ENCODE measurements around the gene RAB11FIP4.
A peak's percentile ranks its signal among the peaks of the same experiment; 100 is the strongest.

The RAB11FIP4 gene

DNA sequence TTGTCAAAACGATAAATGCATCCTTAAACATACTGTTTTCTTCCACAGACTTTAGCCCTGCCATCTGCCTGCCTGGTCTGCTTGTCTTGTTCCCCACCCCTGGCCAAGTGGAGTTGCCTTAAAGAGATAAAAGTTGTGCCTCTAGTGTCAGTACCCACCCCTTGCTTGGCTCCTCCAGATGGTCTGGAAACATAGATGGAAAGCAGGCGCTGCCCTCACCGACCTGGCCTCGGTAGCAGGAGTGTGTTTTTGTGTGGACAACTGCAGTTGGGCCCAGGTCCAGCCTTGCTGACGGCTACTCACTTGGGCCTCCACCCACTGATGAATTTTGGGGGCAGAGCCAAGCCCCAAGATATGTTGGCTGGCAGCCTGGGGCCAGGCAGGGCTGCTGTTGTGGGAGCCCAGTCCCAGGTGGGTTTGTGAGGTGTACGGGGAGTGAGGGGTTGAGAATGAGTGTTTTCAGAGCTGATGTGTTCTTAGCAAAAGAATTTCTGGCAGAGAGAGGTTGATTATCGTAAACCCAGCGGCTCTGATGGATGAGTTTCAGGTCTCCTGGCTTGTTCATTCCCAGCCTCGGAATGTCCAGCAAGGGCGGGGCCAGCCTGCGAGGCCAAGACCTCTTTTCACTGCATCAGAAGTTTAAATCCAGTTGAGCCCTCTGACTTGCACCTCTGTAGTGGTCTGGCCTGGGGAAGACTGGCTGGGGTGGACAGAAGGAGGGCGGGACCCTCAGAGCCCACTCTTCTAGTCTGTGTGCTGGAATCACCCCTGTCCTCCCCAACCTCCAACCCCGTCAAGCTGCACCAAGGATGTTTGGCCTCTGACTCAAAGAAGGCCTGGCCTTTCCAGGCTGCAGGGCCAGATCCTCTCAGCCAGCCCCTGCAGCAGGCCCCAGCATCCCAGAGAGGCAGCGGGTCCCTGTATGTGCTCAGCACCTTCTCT lies 179.7 kb downstream of the RAB11FIP4 start:
- peak; percentile 95 for DNase-seq (ENCODE audit: low spot score)
- Histone ChIP-seq H3K27ac (peak overlapping the region; percentile 89), H3K4me3 (peak overlapping the region; percentile 33)
- TF ChIP-seq, protein P1, sequence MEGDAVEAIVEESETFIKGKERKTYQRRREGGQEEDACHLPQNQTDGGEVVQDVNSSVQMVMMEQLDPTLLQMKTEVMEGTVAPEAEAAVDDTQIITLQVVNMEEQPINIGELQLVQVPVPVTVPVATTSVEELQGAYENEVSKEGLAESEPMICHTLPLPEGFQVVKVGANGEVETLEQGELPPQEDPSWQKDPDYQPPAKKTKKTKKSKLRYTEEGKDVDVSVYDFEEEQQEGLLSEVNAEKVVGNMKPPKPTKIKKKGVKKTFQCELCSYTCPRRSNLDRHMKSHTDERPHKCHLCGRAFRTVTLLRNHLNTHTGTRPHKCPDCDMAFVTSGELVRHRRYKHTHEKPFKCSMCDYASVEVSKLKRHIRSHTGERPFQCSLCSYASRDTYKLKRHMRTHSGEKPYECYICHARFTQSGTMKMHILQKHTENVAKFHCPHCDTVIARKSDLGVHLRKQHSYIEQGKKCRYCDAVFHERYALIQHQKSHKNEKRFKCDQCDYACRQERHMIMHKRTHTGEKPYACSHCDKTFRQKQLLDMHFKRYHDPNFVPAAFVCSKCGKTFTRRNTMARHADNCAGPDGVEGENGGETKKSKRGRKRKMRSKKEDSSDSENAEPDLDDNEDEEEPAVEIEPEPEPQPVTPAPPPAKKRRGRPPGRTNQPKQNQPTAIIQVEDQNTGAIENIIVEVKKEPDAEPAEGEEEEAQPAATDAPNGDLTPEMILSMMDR (IDR thresholded peaks at IDR 0.05) = no peak

DNA sequence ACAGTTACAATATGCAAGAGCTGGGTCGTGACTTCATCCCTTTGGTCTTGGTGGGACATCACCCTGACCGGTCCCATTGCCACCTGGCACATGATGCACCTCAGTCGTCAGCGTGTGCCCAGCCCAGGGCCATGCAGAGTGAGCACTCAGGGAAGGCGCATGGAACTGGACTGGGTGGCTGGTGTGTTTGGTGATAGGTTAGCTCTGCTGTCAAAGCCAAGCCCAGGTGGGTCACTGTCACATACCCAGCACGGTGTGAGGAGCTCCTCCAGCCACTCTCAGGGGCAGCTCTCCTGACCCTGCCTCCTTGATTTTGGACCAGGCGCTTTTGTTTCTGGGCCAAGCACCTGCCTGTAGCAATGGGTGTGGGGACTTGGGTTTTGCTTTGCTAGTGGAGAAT lies 180.9 kb downstream of the RAB11FIP4 start:
- TF ChIP-seq, protein P1 (IDR thresholded peaks at IDR 0.05) = no peak
- Histone ChIP-seq H3K27ac (peak overlapping the region; percentile 89), H3K4me3 (no peak overlapping the region)
- no peak for DNase-seq (ENCODE audit: low spot score)

DNA sequence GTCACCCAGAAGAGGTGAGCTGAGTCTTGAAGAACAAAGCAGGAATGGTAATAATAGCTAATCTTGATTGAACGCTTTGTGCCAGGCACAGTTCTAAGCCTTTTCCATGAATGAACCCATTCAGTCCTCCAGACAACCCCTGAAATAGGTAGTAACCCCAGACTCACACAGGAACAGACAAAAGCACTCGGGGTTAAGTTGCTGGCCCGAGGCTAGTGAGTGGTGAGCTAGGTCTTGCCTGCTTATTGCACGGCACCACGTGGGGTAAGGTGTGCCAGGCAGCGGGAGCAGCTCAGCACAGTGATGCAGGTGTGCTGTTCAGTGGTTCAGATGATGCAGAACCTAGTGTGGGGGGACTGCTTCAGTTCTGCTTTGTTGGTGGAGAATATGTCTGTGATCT lies 181.6 kb downstream of the RAB11FIP4 start:
- Histone ChIP-seq H3K4me3 (no peak overlapping the region), H3K27ac (peak overlapping the region; percentile 89)
- no peak for DNase-seq (ENCODE audit: low spot score)
- TF ChIP-seq, protein P1 (IDR thresholded peaks at IDR 0.05) = no peak

DNA sequence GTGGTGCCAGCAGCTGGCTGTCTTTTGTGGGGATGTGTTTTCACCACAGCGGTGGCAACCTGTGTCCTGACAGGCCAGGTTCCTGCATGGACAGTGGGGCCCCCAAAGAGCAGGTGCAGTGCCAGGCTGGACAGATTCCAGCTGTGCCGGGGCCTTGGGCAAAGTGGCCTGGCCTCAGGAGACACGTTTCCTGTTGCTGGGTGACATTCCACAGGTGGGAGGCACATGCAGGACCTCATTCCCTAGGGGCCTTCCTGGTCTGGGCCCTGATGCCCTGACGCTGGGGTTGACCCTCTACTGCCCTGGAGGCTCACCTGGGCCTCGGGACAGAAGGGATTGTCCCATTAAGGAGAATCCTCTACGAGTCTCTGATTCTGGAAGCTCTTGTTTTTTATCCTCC lies 182.4 kb downstream of the RAB11FIP4 start:
- H3K27ac ChIP-seq = peak overlapping the region in 1 of 2 donors; percentile 27
- no peak for DNase-seq (ENCODE audit: low spot score)
- TF ChIP-seq, protein P1 (IDR thresholded peaks at IDR 0.05) = no peak

DNA sequence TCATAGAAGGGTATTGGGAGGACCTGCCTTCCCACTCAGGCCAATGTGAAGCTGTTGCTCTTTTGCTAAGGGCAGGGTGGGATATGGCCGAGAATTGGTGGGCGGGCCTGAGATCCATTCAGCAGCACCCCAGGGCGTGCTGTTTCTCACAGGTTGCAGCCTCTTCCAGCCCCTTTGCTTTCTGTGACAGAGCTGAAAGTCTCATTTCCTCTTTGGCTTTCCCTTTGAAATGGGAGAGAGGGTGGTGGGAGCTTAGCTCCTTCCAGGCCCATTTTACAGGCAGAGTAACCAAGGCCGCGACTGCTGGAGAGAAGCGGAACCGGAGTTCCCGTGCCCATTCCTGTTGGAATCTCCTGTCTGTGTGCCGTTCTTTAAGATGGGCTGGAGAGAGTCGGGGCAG lies 183.0 kb downstream of the RAB11FIP4 start:
- TF ChIP-seq, protein P1 (IDR thresholded peaks at IDR 0.05) = no peak
- Histone ChIP-seq H3K27ac (peak overlapping the region in 1 of 2 donors; percentile 25), H3K4me3 (no peak overlapping the region)
- no peak for DNase-seq (ENCODE audit: low spot score)

More for the DNA sequence above, 182.4 kb downstream of the RAB11FIP4 start:
- no peak overlapping the region for H3K4me3 ChIP-seq

DNA sequence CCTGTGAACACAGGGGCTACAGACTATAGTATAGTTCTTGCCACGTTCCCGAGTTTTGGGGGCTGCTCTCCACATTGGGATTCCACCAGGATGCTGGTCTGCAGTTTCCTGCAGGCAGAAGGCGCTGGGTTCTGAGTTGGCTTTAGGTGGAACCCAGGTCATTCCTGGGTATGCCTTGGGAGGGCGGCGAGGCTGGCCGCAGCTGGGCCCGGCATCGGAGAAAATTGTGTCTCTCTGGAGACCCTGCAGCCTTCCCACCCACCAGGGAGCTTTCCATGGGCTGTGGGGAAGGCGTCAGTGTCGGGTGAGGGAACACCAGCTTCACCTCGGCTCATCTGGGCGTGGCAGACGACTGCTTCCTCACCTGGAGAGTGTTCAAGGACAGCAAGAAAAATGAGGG lies 183.6 kb downstream of the RAB11FIP4 start:
- TF ChIP-seq, protein P1 (IDR thresholded peaks at IDR 0.05) = no peak

DNA sequence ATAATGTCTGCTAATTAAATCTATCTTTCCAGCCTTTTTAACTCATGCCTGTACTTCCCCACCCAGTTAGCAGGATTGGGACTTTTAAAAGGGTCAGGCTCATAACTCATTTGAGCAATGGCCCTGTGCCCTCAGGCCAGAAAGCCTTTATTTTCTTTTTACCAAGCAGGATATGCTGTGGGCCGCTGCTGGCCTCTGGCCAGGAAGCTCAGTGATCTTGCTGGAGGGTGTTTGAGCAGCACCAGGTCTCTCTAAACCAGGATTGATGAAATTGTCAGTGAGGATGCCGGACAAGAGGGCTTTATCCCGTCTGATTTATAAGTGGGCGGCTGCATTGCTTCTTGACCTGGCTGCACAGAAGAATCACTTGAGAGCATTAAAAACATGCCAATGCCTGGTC lies 187.8 kb downstream of the RAB11FIP4 start:
- Histone ChIP-seq H3K27ac (peak overlapping the region in 1 of 2 donors; percentile 92), H3K4me3 (no peak overlapping the region)
- no peak for DNase-seq (ENCODE audit: low spot score)
- TF ChIP-seq, protein P1 (IDR thresholded peaks at IDR 0.05) = no peak

More for the DNA sequence above, 183.6 kb downstream of the RAB11FIP4 start:
- Histone ChIP-seq H3K27ac (no peak overlapping the region), H3K4me3 (no peak overlapping the region)
- DNase-seq (ENCODE audit: low spot score) = no peak

All from coronary artery (tissue), 2 donors.